MG63 (cell line): ENCODE data around the gene TANC1. TPM values are rescaled to one million over a fixed set of nuclear protein-coding genes. Genes with fewer than 3 reads are reported as not detected.

Experiments
- DNase-seq: peaks from one replicate; pipeline ENCODE4 v3.0.0-alpha.2; 2020
- H3K27me3 ChIP-seq: fragments of 250-450 bp; sonication (Bioruptor Pico); 2 replicates; pipeline ENCODE4 v1.5.1; 2020; ENCODE audit warnings: mild to moderate bottlenecking, moderate library complexity
- H3K36me3 ChIP-seq: fragments of 250-450 bp; sonication (Bioruptor Pico); 2 replicates; pipeline ENCODE4 v1.5.1; 2020; ENCODE audit warnings: mild to moderate bottlenecking, moderate library complexity
- H3K4me3 ChIP-seq: fragments of 250-450 bp; sonication (Bioruptor Pico); 2 replicates; pipeline ENCODE4 v1.5.1; 2020; ENCODE audit warnings: mild to moderate bottlenecking, moderate library complexity
- H3K9me3 ChIP-seq: fragments of 250-450 bp; sonication (Bioruptor Pico); 2 replicates; pipeline ENCODE4 v1.5.1; 2020; ENCODE audit warnings: mild to moderate bottlenecking, moderate library complexity
- total RNA-seq: library from RNA; depleted of rRNA; stranded (reverse); fragments of >200 nt; shearing (Covaris generic); gene quantifications from 2 replicates; pipeline ENCODE4 v1.2.3, GENCODE V29; 2014; ENCODE audit warnings: low replicate concordance

The TANC1 gene
- total RNA-seq, 1 experiment from 2014 or later = 8.8 TPM

DNA sequence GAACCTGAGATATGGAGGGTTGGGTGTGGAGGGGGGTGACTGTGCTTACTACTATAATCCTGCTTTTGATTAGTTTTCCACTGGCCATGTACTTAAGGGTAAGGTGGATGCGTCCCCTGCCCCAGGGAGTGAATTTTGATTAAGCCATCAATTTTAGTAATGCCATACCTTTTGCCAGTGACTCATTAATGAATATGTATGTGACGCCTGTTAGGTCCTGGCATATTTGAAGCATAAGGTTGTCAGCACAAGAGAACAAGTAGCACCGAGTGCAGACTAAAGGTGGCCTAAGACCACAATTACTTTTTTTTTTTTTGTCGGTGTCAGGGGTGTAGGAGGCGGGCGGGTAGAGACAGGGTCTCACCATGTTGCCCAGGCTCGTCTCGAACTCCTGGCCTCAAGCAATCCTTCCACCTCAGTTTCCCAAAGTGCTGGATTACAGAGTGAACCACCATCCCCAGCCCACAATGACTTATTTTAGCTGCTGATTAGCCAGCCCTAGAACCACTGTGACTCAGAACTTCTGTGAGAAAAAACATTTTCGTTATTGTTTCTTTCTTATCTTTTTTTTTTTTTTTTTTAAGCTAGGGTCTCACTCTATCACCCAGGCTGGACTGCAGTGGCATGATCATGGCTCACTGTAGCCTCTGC, 7.0 kb downstream of the TANC1 start:
- no peak overlapping the region for H3K4me3 ChIP-seq
- no peaks in the 10 kb centered on the region for H3K27me3 ChIP-seq
- no peaks in the 10 kb centered on the region for H3K9me3 ChIP-seq
- no peak for DNase-seq
- no peaks in the 10 kb centered on the region for H3K36me3 ChIP-seq

DNA sequence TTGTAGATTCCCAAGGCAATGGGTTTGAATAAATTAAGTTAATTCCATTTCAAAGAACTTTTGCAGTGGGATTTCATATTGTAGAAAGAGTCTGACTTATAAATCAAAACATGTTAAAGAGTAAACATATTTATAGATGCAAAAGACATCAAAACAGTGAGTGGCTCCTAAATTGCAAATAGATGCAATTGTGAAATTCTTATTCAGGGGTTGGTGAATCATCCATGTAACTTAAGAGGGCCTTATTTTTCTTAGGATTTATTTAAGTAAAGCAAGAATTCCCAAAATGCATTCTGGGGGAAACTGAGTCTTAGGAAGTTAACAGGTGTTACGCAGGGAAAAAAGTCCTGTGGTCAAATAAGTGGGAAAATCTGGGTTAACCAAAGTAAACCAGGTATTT, 11.3 kb downstream of the TANC1 start:
- no peaks in the 10 kb centered on the region for H3K36me3 ChIP-seq
- no peak for DNase-seq

DNA sequence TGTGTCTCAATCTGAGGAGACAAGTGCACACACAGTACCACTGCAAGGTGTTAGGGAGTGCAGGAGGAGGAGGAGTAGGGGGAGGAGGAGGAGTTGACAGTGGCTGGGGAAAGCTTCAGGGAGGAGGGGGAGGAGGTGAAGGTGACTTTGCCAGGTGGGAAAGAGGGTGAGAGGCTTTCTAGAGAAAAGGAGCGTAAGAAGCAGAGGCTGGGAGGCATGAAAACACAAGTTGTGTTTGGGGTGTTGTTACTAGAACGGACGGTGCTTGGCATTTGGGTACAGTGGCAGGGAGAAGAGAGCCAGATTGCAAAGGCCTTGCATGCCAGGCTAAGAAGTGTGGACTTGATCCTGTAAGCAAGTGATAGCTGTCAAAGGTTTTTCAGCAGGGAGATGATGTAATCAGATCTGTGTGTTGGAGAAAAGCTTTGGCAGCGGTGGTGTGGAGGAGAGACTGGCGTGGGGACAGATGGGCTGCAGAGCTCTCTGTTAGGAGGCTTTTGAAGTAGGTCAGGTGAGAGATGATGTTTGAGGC, 16.2 kb downstream of the TANC1 start:
- DNase-seq = peak; percentile 17
- H3K9me3 ChIP-seq = no peaks in the 10 kb centered on the region
- H3K36me3 ChIP-seq = no peaks in the 10 kb centered on the region
- H3K4me3 ChIP-seq = no peak overlapping the region
- no peaks in the 10 kb centered on the region for H3K27me3 ChIP-seq

More for the DNA sequence above, 11.3 kb downstream of the TANC1 start:
- H3K9me3 ChIP-seq = no peaks in the 10 kb centered on the region
- H3K4me3 ChIP-seq = no peak overlapping the region
- H3K27me3 ChIP-seq = no peaks in the 10 kb centered on the region

DNA sequence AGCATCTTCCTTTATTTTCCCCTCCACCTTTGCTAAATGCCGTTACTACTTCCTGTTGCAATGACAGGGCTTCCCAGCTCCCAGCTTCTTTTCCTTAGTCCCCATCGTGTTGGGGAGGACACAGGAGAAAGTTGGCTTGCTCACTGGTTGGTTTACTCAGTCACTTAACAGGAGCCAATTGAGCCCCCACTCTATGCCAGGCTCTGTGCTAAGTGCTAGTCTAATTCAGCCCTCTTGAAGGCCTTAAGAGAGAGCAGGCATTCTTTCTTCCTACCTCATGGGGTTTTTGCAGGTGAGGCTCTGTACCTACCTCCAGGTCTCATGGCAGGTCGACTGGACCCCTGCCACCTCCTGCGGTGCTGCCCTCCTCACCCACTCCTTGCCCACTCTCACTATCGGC, 20.1 kb downstream of the TANC1 start:
- Histone ChIP-seq H3K27me3 (no peaks in the 10 kb centered on the region), H3K4me3 (no peak overlapping the region), H3K9me3 (no peaks in the 10 kb centered on the region), H3K36me3 (no peaks in the 10 kb centered on the region)
- no peak for DNase-seq

DNA sequence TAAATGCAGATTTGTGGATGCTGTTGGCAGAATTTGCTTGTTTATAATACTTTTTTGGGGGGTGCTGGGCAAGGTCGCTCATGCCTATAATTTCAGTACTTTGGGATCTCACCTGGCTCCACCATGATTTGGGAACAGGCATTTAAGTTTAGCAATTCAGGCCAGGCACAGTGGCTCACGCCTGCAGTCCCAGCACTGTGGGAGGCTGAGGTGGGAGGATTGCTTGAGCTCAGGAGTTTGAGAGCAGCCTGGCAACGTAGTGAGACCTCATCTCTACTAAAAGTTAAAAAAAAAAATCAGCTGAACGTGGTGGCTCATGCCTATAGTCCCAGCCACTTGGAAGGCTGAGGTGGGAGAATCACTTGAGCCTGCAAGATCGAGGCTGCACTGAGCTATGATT, 20.7 kb downstream of the TANC1 start:
- Histone ChIP-seq H3K27me3 (no peaks in the 10 kb centered on the region), H3K4me3 (no peak overlapping the region), H3K36me3 (no peaks in the 10 kb centered on the region), H3K9me3 (no peaks in the 10 kb centered on the region)
- DNase-seq = no peak

DNA sequence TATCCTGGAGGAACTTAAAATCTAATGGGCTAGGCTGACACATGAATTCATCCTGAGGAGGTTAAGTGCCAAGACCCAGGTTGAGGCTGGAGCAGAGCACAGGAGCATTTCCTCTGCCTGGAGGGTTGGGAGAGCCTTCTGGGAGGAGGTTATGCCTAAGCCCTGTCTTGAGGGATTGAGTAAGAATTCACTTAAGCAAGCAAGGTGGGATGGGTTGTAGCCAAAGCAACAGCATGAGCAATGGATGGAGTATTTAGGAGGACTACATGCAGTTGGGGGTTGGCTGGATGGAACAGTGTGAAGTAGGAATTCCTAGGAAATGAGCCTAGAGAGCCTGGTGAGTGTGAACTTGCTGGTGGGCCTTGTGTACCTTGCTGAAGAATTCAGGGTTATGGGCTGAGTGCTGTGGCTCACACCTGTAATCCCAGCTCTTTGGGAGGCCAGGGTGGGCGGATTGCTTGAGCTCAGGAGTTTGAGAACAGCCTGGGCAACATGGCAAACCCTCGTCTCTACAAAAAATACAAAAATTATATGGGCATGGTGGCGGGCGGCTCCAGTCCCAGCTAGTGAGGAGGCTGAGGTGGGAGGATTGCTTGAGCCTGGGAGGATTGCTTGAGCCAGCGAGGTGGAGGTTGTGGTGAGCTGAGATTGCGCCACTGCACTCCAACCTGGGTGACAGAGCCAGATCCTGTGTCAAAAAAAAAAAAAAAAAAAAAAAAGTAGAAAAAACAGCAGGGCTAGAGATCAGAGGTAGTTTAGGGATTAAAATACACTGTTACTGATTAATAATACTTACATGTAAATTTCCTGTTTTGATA, 22.2 kb downstream of the TANC1 start:
- no peaks in the 10 kb centered on the region for H3K36me3 ChIP-seq
- DNase-seq = peak; percentile 76
- H3K9me3 ChIP-seq = no peaks in the 10 kb centered on the region
- H3K27me3 ChIP-seq = no peaks in the 10 kb centered on the region
- no peak overlapping the region for H3K4me3 ChIP-seq

DNA sequence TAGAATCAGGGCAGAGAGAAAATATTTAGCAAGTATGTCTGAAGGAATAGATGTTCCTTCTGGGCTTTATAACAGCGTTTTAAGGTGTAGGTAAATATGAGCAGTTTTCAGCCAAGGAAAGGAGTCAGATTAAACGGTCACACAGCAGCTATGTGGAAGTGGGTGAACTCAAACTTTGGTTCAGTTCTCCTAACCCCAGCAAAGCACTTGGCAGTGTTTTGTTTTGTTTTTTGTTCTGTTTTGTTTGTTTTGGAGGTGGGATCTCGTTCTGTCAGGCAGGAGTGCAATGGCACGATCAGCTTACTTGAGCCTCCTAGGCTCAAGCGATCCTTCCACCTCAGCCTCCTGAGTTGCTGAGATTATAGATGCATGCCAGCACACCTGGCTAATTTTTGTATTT, 24.6 kb downstream of the TANC1 start:
- no peaks in the 10 kb centered on the region for H3K27me3 ChIP-seq
- no peaks in the 10 kb centered on the region for H3K36me3 ChIP-seq
- H3K4me3 ChIP-seq = no peak overlapping the region
- H3K9me3 ChIP-seq = no peaks in the 10 kb centered on the region
- no peak for DNase-seq

DNA sequence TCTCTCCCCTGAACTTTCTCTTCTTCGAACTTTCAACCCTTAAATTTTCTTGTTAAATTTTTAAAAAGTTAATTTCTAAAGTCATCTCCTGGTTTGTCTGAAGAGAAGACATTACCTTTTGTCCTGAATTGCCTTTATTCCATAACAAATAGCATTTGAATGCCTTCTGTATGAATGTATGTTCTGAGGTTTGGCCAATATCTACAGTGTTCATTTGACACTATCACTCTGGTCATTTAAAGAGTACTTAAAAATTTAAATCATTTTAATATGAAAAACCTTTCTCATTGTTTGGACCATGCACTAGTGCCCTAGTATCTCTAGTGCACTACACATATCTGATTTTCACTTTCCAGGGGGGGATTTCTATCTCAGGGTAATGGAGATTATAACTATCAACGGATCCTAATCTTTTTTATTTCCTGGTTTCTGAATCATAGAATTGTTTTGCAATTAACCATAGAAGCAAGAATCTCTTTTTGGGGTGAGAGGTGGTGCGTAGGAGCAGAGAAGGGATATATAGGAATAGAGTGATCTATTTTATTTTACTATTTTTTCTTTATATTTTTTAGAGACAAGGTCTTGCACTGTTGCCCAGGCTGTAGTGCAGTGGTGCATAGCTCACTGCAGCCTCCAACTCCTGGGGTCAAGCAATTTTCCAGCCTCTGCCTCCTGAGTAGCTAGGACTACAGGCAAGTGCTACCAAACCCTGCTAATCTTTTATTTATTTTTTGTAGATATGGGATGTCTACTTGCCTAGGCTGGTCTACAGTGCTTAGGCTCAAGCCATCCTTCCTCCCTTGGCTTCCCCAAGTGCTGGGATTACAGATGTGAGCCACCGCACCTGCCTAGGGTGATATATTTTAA, 25.5 kb downstream of the TANC1 start:
- no peaks in the 10 kb centered on the region for H3K27me3 ChIP-seq
- H3K36me3 ChIP-seq = no peaks in the 10 kb centered on the region
- H3K9me3 ChIP-seq = no peaks in the 10 kb centered on the region
- H3K4me3 ChIP-seq = no peak overlapping the region
- no peak for DNase-seq

DNA sequence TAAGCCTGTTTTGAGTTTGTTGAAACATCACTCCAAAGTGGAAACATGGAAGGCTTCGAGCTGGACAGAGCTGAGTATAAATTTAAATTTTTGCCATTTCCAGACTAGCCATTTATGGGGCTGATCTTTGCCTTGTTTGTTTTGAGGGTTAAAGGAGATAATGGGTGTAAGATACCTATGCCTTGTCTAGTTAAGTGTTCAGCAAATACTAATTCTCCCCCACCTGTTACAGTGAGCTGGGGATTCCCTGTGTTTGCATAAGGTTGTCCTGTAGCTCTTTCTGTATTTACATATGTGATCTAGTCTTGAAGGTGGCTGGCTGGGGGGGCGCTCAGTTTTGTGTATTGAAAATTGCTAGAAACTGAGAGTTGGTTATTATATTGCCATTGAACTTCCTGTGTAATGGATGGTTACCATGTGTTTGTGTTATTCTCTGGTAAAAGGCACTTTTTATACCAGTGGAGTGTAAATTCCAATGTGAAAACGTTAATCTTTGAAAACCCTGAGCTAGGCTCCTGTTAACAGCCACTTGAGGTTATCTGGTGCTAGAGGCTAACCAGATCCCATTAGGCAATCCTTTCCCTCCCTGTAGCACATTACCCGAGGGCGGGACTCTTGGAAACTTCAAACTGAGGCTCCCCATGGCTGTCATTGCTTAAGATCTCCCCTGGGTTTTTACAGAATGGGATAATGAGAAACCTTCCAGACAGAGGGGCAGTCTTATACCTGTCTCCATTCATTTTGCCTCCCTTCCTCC, 26.7 kb downstream of the TANC1 start:
- Histone ChIP-seq H3K9me3 (no peaks in the 10 kb centered on the region), H3K36me3 (no peaks in the 10 kb centered on the region), H3K27me3 (no peaks in the 10 kb centered on the region), H3K4me3 (no peak overlapping the region)
- DNase-seq = no peak

DNA sequence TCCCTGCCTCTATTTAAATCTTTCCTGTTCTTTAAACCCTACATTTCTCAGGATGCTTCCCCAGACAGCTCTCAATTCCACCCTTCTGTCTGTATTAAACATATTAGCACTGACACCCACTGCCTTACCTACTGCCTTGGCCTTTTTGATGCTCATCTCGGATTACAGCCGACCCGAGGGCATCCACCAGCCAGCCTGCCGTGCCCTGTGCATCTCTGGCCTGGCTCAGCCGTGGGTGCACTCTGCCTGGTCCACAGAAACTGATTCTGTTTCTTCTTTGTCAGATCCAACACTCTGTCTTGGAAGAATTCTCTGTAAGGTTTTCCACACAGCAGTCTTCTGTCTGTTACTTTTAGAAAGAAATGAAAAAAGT, 27.2 kb downstream of the TANC1 start:
- Histone ChIP-seq H3K9me3 (no peaks in the 10 kb centered on the region), H3K36me3 (no peaks in the 10 kb centered on the region)

DNA sequence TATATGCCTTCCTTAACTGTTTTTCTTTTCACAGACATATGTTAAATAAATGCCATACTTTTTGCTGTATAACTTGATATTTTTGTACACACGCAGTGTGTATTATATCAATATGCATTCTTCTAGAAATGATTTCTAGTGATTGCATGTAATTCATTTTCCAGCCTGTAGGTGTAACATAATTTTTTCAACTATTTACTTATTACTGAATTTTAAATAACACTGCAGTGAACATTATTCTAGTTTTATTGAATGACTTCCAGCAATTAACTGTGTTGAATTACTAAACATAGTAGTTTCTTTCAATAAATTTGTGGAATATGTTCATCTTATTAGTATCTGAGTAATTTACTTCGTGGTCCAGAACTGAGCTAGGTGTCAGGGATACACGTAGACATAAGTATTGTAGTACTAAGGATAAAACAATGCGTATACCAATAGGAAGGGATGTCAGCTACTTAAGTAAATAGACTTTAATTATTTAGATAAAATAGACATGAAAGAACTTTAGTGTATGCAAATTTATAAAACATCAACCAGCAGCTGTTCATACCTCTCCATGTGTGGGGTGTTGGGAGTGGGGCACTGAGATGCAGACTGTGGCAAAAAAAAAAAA, 28.0 kb downstream of the TANC1 start:
- Histone ChIP-seq H3K36me3 (no peaks in the 10 kb centered on the region), H3K4me3 (no peak overlapping the region), H3K27me3 (no peaks in the 10 kb centered on the region), H3K9me3 (no peaks in the 10 kb centered on the region)
- no peak for DNase-seq

More for the DNA sequence above, 27.2 kb downstream of the TANC1 start:
- Histone ChIP-seq H3K4me3 (no peak overlapping the region), H3K27me3 (no peaks in the 10 kb centered on the region)
- no peak for DNase-seq

DNA sequence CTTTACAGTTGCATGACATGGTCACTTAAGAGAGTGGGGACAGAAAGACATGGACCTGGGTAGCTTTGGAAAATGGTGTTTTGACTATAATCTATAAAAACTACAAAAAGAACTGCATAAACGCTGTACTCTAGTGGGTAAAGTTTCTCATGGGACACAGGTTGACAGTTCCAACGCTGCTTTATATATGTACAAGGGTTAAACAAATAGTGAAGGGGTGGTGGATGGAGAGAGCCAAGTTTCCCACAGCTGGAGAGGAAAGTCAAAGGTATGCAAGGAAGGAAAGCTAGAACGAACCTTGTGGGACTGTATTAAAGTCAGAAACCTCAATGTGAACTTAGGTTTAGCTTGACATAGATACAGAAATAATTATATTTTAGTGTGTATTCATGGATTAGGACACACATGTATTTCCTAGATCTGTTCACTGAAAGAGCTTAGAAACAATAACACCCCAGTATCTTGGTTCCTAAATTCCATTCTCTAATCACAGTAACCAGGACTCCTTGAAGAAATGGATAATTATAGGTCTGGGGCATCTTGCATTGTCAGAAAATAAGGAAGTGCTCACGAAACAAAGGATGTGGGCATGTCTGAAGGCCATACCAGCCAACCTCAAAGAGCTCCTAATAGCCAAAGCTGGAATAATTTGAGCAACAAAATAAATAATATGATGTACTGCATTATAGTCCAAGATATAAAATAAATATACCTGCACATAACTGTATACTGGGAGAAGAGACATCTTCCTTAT, 28.8 kb downstream of the TANC1 start:
- Histone ChIP-seq H3K4me3 (no peak overlapping the region), H3K9me3 (no peaks in the 10 kb centered on the region)

DNA sequence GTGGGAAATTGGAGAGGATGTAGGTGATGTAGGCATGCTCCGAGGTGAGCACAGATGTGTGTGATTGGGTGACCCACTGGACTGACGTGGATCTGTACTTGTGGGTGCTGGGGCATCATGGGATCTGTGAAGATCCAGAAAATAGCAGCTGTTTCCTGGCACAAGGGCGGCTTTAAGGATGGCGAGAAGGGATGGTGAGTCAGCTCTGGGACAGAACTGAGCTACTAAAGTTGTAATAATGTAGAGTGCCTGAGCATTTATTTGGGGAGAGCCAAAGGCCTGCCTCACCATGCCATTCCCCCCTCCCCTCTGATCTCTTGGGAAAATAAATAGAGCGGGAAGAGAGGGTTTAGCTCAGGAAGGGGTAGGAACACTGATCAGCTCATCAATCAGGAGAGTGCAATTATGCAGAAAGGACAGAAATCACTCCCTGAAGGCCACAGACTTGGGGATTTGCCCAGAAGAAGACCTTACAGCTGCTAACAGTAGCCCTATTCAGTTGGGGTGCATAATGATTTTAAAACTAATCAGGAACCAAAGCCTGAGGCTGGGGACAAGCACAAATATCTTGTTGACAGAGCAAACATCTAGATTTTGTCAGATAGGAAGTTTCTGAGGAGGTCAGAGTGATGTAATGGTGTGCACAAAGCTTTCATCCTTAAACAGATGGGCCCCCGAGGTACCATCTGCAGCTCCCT, 30.3 kb downstream of the TANC1 start:
- Histone ChIP-seq H3K9me3 (no peaks in the 10 kb centered on the region), H3K4me3 (no peak overlapping the region), H3K27me3 (no peaks in the 10 kb centered on the region), H3K36me3 (peaks cover 2% of the 10 kb centered on the region; the same call in 1 of the 2 replicates)
- DNase-seq = peak; percentile 81

More for the DNA sequence above, 28.8 kb downstream of the TANC1 start:
- H3K27me3 ChIP-seq = no peaks in the 10 kb centered on the region
- DNase-seq = no peak
- peaks cover under 1% of the 10 kb centered on the region; the same call in 1 of the 2 replicates for H3K36me3 ChIP-seq

DNA sequence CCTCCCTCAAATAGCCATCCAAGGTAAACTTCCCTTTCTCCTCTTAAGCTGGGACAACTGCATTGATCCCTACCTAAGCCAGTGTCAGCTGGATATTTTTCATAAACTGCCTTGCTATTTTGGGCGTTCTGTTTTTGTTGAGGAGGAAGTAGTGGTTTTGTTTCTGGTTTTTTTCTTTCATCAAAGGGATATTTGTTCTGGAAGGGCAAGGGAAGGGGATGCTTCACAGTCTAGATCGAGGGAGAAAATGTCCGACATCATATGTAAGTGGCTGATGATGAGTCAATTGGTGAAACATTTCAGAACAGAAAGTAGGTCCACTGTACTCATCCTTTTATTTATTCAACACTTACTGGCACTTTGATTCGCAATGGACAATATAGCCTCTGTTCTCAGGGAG, 31.0 kb downstream of the TANC1 start:
- no peaks in the 10 kb centered on the region for H3K9me3 ChIP-seq
- no peaks in the 10 kb centered on the region for H3K27me3 ChIP-seq
- DNase-seq = no peak
- H3K4me3 ChIP-seq = no peak overlapping the region
- peaks cover 2% of the 10 kb centered on the region; the same call in 1 of the 2 replicates for H3K36me3 ChIP-seq

DNA sequence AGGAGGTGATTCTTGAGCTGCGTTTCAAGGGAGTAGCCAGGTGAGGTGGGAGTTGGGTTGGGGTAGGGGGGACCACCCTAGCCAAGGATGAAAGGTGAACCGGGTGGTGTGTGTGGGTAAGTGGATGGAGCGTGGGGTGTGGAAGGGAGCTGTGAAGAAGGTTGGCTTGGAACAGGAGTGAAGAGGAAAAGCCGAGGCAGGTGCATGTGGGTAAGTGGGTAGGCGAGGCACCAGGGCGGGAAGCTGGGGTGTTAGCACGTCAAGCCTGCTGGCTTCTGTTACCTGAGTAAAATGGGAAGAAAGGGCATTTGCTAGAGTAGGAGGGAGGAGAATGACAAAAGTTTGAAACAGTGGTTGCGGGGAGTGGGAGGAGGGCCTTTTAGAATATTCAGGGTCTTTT, 31.6 kb downstream of the TANC1 start:
- no peaks in the 10 kb centered on the region for H3K9me3 ChIP-seq
- peaks cover 7% of the 10 kb centered on the region for H3K36me3 ChIP-seq
- no peak for DNase-seq
- no peak overlapping the region for H3K4me3 ChIP-seq
- H3K27me3 ChIP-seq = no peaks in the 10 kb centered on the region
